RWPE2 (cell line): ENCODE results near the gene AGO3.

Experiments used
- ATAC-seq: fragments of 200-7000 bp; cut with Tn5 transposase; 3 replicates; pipeline ENCODE4 v1.9.1; 2021; ENCODE audit warnings: low read depth
- DNase-seq: peaks from one replicate; pipeline ENCODE4 v3.0.0-alpha.2; 2020; ENCODE audit warnings: low spot score
- H3K27ac ChIP-seq: fragments of 450-650 bp; 2 replicates; pipeline ENCODE4 v1.5.1; 2017; ENCODE audit warnings: mild to moderate bottlenecking; ENCODE audit not compliant: poor library complexity, severe bottlenecking
- H3K27me3 ChIP-seq: fragments of 250-450 bp; sonication (Bioruptor Pico); 2 replicates; pipeline ENCODE4 v1.5.1; 2021; ENCODE audit warnings: mild to moderate bottlenecking, moderate library complexity; ENCODE audit not compliant: insufficient read depth, poor library complexity, severe bottlenecking
- H3K36me3 ChIP-seq: fragments of 250-450 bp; sonication (Bioruptor Pico); 2 replicates; pipeline ENCODE4 v1.5.1; 2020; ENCODE audit warnings: low read depth, mild to moderate bottlenecking, moderate library complexity
- H3K4me1 ChIP-seq: fragments of 250-450 bp; sonication (Bioruptor Pico); 2 replicates; pipeline ENCODE4 v1.5.1; 2021; ENCODE audit warnings: mild to moderate bottlenecking, moderate library complexity; ENCODE audit not compliant: insufficient read depth, poor library complexity, severe bottlenecking
- H3K4me3 ChIP-seq: fragments of 250-450 bp; sonication (Bioruptor Pico); 2 replicates; pipeline ENCODE4 v1.5.1; 2021; ENCODE audit warnings: mild to moderate bottlenecking, moderate library complexity; ENCODE audit not compliant: severe bottlenecking
- H3K9me3 ChIP-seq: fragments of 250-450 bp; sonication (Bioruptor Pico); 2 replicates; pipeline ENCODE4 v1.5.1; 2021; ENCODE audit warnings: mild to moderate bottlenecking, moderate library complexity; ENCODE audit not compliant: severe bottlenecking
- CTCF ChIP-seq: fragments of 450-650 bp; IDR thresholded peaks from one replicate; pipeline ENCODE4 v1.5.1; 2017; ENCODE audit warnings: mild to moderate bottlenecking, moderate library complexity; ENCODE audit not compliant: poor library complexity, severe bottlenecking

The AGO3 gene

DNA sequence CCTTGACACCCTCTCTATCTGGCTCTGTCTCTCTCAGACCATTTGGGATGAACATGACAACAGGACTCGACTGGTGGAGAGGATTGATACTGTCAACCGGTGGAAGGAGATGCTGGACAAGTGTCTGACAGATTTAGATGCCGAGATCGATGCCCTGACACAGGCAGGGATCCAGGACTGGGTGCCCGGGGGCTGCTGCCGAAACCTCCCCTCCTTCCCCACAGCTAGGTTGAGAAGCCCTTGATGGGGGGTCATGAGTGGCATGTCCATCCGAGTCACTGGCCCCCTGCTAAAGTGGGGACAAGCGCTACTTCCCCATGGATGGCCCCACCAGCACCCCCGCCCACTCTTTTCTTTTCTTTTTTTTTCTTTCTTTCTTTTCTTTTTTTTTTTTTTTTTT, 154.2 kb downstream of the AGO3 start:
- peaks cover 3% of the 10 kb centered on the region for H3K4me1 ChIP-seq
- ATAC-seq (no peak), DNase-seq (no peak)
- H3K36me3 ChIP-seq, result no peaks in the 10 kb centered on the region
- H3K27ac ChIP-seq, result no peak overlapping the region
- no peaks in the 10 kb centered on the region for H3K27me3 ChIP-seq
- no peak for TF ChIP-seq CTCF
- H3K9me3 ChIP-seq, result no peaks in the 10 kb centered on the region
- H3K4me3 ChIP-seq, result no peak overlapping the region

GRCh38 chr1:36085686-36086526, 155.0 kb downstream of the AGO3 start:
- Histone ChIP-seq H3K9me3 (no peaks in the 10 kb centered on the region), H3K27ac (no peak overlapping the region), H3K4me3 (no peak overlapping the region), H3K36me3 (peaks cover under 1% of the 10 kb centered on the region), H3K4me1 (no peaks in the 10 kb centered on the region), H3K27me3 (no peaks in the 10 kb centered on the region)
- DNase-seq, result no peak
- TF ChIP-seq CTCF, result no peak
- ATAC-seq, result no peak

DNA sequence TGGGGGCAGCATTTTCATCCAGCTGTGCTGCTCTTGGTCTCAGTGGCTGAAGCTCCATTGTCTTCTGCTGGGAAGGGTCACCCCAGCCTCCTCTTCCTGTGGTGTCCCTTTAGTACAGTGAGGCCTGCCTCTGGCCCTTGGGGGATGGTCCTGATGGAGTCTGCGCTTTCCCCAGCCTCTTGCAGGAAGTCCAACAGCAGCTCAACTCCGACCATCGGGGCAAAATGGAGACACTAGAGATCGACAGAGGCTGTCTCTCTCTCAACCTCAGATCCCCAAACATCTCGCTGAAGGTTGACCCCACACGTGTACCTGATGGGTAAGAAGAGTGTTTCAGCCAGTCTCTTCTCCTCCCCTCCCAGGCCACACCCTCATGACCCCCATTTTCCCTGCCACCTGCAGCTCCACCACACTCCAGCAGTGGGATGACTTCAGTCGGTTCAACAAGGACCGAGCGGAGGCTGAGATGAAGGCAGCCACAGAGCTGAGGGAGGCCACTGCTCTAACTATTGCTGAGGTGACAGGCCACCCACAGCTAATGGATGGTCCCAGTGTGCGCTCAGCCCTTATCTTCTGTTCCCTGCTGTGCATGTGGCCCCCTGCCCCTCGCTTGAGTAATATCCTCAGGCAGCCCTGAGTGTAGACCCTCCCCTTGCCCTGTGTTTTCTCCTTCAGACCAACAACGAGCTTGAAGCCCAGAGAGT, 155.8 kb downstream of the AGO3 start:
- no peak for TF ChIP-seq CTCF
- Histone ChIP-seq H3K36me3 (peaks cover 8% of the 10 kb centered on the region), H3K27me3 (no peaks in the 10 kb centered on the region), H3K27ac (no peak overlapping the region), H3K9me3 (no peaks in the 10 kb centered on the region), H3K4me3 (no peak overlapping the region), H3K4me1 (no peaks in the 10 kb centered on the region)
- ATAC-seq (no peak), DNase-seq (no peak)

DNA sequence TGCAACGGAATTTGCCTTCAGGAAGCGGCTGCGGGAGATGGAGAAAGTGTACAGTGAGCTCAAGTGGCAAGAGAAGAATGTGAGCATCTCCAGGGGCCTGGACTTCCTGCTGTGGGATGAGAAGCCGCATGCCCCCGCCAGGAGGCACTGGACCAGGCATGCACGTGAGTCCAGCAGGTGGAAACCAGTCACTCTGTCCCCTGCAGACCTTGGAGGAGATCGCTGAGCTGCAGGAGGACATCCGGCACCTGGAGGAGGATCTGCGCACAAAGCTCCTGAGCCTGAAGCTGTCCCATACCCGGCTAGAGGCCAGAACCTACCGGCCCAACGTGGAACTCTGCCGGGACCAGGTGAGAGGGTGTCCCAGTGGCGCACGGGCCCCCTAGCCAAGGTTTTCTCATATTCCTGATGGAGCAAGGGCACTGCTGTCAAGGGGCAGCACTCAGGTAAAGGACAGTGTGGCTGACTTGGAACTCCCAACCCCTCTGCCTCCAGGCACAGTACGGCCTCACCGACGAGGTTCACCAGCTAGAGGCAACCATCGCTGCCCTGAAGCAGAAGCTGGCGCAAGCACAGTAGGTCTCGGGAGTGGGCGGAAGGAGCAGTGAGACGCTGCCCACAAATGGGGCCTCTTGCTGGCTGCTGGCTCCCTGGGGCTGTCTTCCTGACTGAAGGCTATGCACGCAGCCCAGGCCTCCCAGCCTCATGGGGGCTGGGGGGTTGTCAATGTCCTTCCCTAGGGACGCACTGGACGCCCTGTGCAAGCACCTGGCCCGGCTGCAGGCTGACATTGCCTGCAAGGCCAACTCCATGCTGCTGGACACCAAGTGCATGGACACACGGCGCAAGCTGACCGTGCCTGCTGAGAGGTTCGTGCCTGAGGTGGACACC, 156.6 kb downstream of the AGO3 start:
- Histone ChIP-seq H3K27ac (no peak overlapping the region), H3K4me3 (no peak overlapping the region), H3K9me3 (no peaks in the 10 kb centered on the region), H3K36me3 (peaks cover 16% of the 10 kb centered on the region), H3K4me1 (no peaks in the 10 kb centered on the region), H3K27me3 (no peaks in the 10 kb centered on the region)
- no peak for DNase-seq
- TF ChIP-seq CTCF, result no peak
- no peak for ATAC-seq
